ENCODE results near the gene DAZAP1.

The DAZAP1 gene

DNA sequence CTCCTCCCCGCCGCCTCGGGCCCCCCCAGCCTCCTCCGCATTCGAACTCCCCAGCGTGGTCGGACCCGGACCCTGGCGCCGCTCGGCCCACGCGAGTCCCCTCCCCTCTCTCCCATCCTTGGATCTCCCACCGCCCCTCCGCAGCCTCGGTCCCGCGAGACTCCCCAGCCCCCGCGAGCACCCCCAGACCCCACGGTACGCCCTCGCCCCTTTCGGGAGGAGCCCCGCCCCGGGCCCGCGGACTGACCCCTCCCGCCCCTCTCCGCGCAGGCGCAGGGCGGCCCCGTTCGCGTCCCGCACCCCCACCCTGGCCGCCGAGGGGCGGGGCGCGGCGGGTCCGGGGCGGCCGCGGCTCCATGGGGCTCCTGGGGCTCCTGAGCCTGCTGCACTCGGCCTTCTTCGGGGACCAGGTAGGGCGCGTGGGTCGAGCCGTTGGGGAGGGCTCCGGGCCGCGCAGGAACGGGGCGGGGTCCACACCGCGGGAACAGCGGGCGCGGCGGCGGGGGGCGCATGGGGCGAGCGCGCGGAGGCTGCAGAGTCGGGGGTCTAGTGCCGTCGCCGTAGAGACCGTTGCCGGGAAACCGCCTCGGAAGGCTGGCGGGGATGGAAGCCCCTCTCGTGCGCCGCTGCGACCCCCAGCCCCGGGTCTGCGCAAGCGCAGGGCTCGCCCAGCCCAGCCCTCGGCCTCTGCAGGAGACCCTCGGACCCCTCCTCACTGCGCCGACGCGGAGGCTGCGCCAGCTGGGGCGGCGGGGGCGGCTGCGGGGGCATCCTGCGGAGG is 38.7 kb downstream of the DAZAP1 start:
- DNase-seq = peak; percentile 21

DNA sequence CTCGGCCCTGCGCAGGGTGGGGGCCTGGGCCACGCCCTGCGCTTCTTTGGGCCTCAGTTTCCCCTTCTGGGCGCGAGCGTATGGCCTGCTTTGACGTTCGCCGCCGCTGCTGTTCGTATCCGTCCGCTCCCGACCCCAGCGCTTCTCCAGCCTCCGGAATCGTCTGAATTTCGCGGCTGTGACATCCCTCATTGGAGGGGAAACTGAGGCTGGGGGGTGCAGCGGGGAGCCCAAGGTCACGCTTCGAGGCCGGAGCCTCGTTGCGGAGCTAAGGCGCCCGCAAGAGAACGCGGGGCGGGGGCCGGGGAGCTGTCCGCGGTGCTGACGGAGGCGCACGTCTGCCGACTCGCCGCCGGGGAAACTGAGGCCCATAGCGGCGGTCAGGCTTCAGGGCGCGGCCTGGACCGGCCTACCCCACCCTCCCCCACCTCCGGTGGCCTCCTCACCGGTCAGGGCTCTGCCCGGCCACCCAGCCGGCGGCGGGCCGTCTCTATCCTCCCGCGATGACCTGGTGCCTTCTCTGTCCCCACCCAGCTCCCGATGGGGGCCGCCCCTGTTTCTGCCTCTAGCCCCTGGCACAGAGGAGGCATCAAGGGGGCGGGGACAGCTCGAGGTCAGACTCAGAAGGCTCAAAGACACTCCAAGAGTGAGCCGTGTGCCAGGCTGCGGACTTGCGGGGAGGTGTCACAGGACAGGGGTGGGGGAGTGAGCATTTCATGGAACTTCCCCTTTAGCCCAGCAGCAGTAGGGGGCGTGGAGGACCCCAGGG is 39.5 kb downstream of the DAZAP1 start:
- DNase-seq = no peak

DNA sequence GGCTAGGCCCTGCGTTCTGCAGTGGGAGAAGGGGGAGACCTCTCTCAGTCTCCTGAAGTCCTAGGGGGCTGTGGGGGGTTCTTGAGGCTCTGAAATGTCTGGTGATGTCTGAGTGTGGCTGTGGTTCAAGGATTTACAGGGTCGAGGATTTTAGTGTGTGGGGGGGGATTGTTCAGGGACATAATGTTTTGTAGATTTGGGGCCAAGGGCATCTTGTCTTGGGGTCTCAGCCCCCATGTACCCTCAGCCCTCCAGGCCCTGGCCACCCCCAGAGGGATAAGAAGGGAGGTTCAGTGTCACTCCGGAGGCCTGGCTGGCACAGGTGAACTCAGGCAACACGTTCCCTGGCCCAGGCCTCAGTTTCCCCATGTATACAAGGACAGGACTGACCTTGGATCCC is 40.1 kb downstream of the DAZAP1 start:
- DNase-seq = no peak

DNA sequence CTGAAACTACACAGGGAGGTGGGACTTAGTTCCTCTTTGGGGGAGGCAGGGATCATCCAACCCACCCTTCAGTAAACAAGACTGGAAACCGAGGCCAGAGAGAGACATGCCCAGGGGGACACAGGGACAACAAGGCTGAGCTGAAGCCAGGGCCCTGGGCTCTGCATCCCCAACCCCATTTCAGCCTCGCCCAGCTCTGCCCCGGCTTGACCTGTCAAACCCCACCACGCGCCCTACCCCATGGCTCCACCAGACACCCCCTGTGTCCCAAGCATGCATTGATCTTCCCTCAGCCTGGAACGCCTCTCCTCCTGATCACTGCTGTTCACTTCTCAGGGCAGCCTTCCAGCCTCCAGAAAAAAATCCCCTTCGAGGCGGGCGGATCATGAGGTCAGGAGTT is 40.6 kb downstream of the DAZAP1 start:
- no peak for DNase-seq

DNA sequence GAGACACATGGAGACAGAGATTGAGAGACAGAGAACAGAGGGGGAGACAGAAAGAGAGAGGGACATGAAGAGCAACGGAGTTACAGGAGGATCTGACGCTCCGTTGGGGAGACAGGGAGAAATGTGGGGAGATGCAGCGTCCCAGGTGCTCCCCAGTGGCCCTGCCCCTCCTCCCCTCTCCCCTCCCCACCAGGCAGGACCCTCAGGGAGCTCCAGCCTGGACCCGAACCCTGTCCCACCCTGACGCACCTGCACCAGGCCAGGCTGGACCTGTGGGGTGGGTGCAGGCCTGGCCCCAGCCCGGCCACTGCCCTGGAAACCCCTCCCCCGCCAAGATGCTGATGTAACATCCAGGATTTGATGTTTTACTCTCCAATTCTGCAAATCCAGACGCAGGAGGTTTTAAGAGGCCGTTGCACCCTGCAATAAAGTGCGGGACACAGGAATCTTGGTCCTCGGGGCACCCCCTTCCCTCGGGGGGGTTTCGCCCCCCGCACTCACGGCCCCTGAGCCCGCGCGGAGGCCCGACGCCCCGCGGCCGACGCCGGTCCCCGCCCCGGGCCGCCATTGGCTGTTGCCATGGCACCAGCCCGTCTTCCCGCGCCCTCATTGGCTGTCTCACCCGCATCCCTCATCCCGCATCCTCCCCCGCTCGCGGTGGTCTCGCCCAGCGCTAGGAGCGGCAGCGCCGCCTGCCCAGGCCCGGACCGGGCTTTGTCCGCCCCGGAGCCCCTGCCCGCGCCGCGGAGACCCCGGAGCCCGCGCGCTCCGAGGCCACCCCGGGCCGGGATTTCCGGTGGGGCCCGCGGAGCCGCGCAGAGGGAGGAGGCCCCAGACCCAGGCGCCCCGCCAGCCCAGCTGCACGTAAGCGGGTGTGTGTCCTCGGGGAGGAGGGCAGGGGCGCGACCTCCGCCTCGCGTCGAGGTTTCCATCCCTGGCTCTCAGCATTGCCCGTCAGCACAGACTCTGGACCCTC is 42.4 kb downstream of the DAZAP1 start, which contains the start of gene APC2:
Gene APC2, plus strand, starts transcription at position 655 of the 976 bp plus-strand sequence. CDS start 2,881 bp downstream, outside the sequence.
- DNase-seq = peak; percentile 34

DNA sequence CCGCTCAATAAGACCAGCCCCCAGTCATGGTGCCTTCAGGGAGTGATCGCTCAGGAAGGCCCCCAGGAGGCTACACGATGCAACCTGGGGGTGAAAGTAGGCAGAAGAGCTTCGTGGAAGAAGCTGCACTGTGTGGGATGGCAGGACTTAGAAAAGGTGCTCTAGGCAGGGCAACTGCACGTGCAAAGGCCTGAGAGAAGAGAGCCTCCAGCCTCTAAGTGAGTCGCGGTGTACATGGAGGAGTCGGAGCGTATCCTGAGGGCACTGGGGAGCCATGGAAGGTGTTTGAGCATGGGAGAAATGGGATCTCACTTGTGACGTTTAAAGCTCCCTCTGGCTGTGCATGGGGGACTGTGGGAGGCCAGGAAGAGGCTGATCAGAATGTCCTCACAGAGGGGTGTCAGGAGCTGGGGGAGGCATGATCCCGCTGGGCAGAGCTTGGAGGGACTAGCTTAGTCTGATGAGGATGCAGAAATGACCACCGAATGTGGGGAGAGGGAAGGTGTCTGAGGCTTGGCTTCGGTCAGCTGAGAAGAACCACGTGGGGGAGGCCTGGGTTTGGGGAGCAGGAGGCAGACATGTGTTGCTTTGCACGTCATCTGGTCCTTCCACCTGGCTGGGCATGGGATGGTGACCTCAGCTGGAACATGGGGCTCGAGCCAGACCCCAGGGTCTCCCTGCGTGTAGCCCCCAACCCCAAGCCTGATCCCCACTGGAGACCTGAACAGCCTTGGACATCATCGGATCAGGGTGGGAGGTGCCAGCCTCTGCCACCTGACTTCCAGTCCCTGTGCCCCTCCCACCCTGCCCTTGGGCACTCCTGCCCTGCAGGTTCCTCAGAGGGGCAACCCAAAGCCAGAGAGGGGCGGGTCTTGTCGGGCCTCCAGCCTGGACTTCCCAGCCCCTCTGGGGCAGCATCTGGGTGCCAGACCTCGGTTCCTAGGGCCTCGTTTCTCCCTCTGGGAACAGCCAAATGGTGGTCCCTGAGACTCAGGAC is 43.6 kb downstream of the DAZAP1 start:
- no peak for DNase-seq

DNA sequence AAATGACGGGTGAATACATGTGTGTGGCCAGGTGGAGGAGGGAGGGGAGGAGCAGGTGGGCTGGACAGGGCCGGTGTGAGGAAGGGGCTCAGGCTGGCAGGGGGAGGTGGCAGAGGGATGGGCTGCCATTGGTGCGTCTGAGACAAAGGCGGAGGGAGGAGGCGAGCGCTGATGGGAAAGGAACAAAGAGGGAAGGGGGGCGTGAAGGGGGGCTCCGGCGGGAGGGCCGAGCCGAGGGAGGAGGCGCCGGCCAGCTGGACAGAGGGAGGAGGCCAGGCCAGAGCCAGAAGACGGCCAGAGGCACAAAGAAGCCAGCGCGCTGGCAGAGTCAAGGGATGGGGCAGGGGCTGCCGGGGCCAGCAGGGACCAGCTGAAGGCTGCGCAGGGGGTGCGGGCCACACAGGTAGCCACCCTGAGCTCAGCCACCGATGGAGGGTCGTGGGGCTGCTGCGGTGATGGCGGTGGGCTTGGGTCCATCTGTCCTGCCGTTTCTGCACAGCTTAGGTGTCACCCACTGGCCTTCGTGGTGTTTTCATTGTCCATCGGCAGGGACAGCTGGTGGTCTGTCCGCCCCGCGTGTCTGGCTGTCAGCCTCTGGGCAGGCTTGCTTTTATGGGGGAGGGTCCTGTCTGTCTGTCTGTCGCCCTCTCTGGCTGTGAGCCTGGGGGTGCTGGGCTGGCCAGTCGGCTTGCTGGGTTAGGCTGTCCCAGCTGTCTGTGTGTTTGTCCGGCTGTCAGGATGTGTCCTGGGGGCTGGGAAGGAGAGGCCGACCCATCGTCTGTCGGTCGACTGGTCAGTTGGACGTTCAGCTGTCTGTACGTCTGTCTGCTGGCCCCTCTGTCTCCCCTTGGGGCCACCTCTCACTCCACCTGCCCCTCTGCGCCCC is 44.8 kb downstream of the DAZAP1 start:
- no peak for DNase-seq

DNA sequence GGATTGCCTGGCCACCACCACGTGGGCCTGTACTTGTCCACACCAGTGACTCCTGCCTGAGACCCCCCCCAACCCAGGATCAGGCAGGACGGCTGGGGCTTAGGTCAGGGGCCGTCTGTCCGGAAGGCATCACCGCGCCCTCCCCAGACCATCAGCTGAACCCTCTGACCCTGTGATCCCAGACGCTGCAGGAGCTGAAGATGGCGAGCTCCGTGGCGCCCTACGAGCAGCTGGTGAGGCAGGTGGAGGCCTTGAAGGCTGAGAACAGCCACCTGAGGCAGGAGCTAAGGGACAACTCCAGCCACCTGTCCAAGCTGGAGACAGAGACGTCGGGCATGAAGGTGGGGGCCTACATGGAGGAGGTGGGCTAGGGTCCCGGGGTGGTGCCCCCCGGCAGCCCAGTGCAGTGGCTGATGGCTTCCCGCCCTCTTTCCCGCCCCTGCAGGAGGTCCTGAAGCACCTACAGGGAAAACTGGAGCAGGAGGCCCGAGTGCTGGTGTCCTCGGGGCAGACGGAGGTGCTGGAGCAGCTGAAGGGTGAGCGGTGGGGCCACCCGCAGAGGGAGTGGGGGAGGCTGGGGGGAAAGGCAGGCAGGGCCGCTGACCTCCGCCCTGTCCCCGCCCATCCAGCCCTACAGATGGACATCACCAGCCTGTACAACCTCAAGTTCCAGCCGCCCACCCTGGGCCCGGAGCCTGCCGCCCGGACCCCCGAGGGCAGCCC is 45.6 kb downstream of the DAZAP1 start:
- DNase-seq = no peak

DNA sequence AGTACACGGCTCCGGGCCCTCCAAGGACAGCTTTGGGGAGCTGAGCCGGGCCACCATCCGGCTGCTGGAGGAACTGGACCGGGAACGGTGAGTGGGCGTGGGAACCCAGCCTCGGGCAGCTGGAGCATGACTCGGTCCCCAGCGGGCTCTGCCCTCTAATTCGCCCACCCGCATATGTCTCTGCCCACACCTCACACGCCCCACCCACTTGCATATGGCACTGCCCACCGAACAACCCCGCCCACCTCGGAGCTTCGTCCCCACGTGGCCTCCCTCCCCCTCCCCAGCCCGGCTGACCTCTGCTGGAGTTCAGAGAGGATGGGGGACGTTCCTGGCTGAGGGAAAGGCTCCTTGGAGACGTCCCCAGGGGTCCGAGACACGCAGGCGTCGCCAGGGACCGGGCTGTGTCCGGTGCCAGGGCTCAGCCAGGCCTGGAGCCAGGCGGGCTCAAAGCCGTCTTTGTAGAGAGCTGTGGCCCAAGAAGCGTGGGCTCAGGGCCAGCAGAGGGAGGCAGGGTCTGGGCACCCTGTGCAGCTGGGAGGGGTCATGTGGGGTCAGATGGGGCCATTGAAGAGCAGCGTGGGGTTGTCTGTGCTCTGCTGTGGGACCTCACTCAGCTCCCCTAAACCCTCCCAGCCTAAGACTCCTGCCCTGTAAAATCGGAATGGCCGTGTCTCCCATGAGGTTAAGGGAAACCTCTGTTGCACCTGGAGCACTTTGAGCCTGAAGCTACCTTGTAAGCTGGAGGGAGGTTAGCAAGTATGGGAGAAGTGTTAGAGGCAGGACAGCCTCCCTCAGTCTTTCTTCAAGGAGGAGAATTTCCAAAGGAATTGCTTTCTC is 46.4 kb downstream of the DAZAP1 start:
- DNase-seq = no peak

DNA sequence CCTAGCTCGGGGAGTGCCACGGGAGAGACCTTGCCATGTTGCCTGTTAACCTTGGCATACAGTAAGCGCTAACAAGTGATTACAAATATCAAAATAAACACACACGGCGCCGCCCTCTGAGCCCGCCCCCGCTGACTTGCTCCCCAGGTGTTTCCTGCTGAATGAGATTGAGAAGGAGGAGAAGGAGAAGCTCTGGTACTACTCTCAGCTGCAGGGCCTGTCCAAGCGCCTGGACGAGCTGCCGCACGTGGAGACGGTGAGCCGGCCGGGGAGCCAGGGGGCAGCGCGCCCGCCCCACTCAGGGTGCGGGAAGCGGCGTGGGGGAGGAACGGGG is 47.6 kb downstream of the DAZAP1 start:
- no peak for DNase-seq

DNA sequence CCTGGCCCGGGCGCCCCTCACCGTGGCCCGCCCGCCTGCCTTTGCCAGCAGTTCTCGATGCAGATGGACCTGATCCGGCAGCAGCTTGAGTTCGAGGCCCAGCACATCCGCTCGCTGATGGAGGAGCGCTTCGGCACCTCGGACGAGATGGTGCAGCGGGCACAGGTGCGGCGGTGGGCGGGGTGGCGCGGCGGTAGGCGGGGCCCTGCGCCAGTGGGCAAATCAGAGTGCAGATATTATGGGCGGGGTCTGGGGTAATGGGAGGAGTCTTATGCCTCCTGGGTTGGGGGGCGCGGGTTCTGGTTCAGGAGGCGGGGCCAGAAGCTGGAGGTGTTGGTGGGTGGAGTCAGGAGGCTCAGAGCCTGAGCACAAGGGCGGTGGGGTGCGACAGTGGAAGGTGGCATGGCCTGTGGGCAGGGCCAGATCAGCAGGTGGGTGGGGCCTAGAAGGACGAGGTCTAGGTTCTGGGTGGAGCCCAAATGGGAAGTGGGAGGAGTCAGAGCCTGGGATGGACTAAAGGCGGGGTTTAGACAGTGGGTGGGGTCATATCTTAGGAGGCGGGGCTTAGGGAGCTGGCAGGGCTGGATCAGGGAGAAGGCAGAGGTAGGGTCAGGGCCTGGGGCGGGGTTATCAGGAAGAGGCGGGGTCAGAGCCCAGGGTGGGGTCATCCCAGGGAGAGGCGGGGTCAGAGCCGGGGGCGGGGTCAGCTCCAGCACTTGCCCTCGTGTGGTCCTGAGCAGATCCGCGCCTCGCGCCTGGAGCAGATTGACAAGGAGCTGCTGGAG is 48.1 kb downstream of the DAZAP1 start:
- DNase-seq = no peak

DNA sequence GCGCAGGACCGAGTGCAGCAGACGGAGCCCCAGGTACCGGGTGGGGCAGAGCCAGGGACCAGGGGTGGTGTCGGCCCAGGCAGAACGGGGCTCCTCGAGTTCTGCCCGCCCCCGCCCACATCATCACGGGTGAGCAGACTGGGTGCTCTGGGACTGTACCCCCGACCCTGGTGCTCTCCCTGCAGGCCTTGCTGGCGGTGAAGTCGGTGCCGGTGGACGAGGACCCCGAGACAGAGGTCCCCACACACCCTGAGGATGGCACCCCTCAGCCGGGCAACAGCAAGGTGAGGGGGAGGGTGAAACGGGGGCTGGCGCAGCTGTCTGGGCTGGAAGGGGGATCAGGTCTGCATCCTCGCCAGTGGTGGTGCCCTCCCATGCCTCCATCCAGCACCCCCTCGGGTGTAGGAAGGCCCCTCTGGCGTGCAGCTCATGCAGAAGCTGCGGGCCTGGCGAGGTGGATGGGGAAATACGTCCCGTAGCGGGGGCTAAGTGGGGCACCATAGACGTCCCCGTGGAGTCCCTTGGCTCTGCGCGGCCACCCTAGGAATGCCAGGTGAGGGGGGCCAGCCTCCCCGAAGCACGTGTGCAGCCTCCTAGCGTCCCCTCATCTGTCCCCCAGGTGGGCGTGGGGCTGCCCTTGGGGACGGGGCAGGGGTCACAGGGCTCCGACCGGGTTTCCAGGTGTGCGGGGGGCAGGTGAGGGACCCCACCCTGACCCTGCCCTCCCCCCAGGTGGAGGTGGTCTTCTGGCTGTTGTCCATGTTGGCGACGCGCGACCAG is 48.9 kb downstream of the DAZAP1 start:
- no peak for DNase-seq

DNA sequence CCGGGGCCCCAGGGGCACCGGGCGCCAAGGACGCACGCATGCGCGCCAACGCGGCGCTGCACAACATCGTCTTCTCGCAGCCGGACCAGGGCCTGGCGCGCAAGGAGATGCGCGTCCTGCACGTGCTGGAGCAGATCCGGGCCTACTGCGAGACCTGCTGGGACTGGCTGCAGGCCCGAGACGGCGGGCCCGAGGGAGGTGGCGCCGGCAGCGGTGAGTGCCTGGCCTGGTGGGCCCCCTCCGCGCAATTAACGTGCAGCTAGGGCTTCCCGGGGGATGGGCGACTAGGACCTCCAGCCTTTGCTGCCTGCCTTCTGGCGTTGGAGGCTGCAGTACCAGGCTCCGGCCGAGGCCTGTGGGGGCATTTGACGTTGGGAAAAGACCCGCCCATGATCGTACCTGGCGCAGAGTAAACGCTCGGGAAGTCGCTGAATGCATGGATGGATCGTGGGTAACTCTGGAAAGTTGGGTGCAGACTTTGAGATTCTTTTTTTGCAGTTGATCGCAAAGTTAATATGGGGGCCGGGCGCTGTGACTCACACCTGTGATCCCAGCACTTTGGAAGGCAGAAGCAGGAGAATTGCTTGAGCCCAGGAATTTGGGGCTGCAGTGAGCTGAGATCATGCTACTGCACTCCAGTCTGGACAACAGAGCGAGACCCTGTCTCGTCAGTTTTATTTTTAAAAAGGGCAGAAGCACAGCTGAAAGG is 49.8 kb downstream of the DAZAP1 start:
- DNase-seq = no peak

DNA sequence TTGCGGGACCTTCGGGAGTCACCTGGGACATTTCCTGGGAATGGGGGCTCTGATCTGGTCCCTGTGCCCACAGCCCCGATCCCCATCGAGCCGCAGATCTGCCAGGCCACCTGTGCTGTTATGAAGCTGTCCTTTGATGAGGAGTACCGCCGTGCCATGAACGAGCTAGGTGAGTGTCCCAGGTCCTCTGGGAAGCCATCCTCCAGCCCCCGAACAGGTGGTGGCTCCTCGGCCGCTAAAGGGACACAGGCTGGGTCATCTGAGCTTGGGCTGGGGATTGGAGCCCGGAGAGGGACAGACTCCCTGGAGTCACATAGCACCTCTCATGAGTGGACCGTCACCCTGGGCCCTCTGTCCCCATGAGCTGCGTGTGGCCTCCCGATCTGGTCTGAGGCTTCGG is 50.5 kb downstream of the DAZAP1 start:
- no peak for DNase-seq

DNA sequence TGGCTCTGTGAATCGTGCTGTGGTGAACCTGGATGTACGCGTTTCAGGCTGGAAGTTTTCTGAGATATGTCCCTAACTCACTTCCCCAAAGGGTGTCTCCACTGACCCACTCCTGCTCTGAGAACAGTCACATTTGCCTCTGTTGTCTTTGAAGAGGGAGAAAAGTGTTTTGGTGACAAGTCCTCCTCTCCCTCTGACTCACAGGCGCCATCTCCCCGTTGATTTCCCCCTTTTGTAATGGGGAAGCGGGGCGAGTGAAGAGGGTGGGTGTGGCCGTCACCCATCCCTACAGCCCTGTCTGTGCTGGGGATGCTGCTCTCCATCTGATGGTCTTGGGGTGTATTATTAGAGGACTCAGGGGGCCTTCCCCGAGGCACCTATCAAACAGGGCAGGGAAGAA is 52.1 kb downstream of the DAZAP1 start:
- DNase-seq = no peak

DNA sequence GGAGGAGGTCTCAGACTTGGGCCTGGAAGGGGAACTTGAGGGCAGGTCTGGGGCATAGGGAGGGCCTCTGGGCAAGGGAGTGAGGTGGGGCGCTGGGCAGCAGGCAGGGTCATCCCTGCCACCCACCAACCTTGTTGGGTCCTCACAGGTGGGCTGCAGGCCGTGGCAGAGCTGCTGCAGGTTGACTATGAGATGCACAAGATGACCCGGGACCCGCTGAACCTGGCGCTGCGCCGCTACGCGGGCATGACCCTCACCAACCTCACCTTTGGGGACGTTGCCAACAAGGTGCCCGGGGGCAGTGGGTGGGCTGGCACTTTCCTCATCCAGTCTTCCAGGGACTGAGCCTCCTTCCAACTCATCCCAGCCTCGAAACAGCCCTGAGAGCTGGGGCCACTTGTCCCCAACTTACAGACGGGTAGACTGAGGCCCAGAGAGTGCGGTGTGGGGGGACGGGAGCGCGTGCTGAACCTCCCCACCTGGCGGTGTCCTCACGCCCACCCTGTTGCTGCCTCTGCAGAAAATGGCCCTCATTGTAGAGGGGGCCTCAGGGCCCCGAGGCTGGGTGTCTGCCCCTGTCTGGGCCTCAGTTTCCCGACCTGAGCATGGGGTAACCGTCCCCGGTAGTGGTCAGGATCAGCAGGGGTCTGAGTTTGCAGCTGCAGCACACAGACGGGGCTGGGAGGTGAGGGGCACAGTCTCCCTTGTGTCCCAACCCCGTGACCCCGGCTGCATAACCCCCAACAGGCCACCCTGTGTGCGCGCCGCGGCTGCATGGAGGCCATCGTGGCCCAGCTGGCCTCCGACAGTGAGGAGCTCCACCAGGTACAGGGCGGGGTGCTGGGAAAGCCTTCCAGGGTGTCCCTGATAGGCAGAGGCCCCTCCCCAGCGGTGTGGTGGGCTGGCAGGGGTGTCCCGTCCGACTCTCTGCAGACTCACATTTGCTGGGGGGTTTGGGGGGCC is 52.9 kb downstream of the DAZAP1 start:
- no peak for DNase-seq
